K562 (cell line): ENCODE results near the gene TMEM61. TPM values are rescaled to one million over a fixed set of nuclear protein-coding genes. Genes with fewer than 3 reads are reported as not detected.

ENCODE experiments used
- ATAC-seq: fragments of 200-7000 bp; cut with Tn5 transposase; 3 replicates; pipeline ENCODE4 v1.9.1; 2020; ENCODE audit warnings: moderate library complexity
- BruUV-seq: library from RNA; stranded (reverse); fragments of 400-500 nt; replicated peaks from 2 replicates; lab custom pipeline; 2021; lab: Mats Ljungman, UMichigan
- CTCF ChIA-PET: fragments of 300-600 bp; formaldehyde crosslinking; extraction: SDS; loops from one replicate; lab custom pipeline; 2021; ENCODE audit warnings: low intra/inter-chr PET ratio; lab: Yijun Ruan, JAX
- POLR2A ChIA-PET: fragments of 300-600, 350-650 bp; sonication (Branson Sonifier 250); formaldehyde crosslinking; extraction: SDS; loops from one replicate; lab custom pipeline; 2021; ENCODE audit warnings: antibody characterized with exemption, inconsistent platforms; lab: Yijun Ruan, JAX
- DNase-seq, 4 experiments: peaks; one replicate each; pipeline versions ENCODE4 v3.0.0 to v3.0.0-alpha.2; 2011 to 2018; ENCODE audit warnings: low spot score in 3 of 4, mixed read lengths in 3 of 4; ENCODE audit errors: extremely low read depth in 1 of 4
- FAIRE-seq: peaks from 2 replicates; lab custom pipeline; 2011; peaks lifted over from hg19 to GRCh38; lab: Jason Lieb, UNC
- H2AFZ ChIP-seq: 2 replicates; pipeline ENCODE4 v1.6.0; 2011; ENCODE audit warnings: low read depth, low read length, control low read depth, inconsistent platforms
- H3K27ac ChIP-seq: fragments of 200-600 bp; 3 replicates; pipeline ENCODE4 v1.8.0; 2011; ENCODE audit warnings: low read depth, mild to moderate bottlenecking, control low read depth, inconsistent platforms, low read length, moderate library complexity, mixed read lengths; ENCODE audit errors: extremely low read depth
- H3K27me3 ChIP-seq, 2 experiments: fragments of 300-600 bp in 1 of 2; 2 replicates in 1 of 2; 3 replicates in 1 of 2; pipeline versions ENCODE4 v1.6.0 to v1.8.0; 2011; ENCODE audit warnings: inconsistent platforms in 2 of 2, low read length in 2 of 2, mild to moderate bottlenecking in 1 of 2, mixed read lengths in 1 of 2, moderate library complexity in 1 of 2; ENCODE audit not compliant: control insufficient read depth in 2 of 2, insufficient read depth in 2 of 2
- H3K36me3 ChIP-seq: fragments of 300-600 bp; 3 replicates; pipeline ENCODE4 v1.8.0; 2011; ENCODE audit warnings: mild to moderate bottlenecking, low read length, inconsistent platforms; ENCODE audit not compliant: control insufficient read depth, insufficient read depth
- H3K4me1 ChIP-seq, 2 experiments: fragments of 200-600 bp in 1 of 2; replicated peaks in 1 of 2; 2 replicates in 1 of 2; 3 replicates in 1 of 2; pipeline versions ENCODE4 v1.5.1 to v1.8.0; 2011; ENCODE audit warnings: inconsistent platforms in 2 of 2, low read length in 2 of 2, mild to moderate bottlenecking in 1 of 2, mixed read lengths in 1 of 2, moderate library complexity in 1 of 2; ENCODE audit not compliant: control insufficient read depth in 2 of 2, insufficient read depth in 2 of 2
- H3K4me2 ChIP-seq: 2 replicates; pipeline ENCODE4 v1.6.1; 2011; ENCODE audit warnings: low read length, control low read depth, inconsistent platforms, mixed read lengths; ENCODE audit not compliant: insufficient read depth
- H3K4me3 ChIP-seq: fragments of 200-600 bp; sonication (generic), shearing (Covaris generic); 2 replicates; pipeline ENCODE4 v1.5.1; 2016; ENCODE audit warnings: control low read depth, inconsistent platforms
- H3K79me2 ChIP-seq: fragments of 200-600 bp; 3 replicates; pipeline ENCODE4 v1.8.0; 2011; ENCODE audit warnings: low read length, inconsistent platforms; ENCODE audit not compliant: control insufficient read depth, insufficient read depth
- H3K9ac ChIP-seq, 2 experiments: 2 replicates each; pipeline versions ENCODE4 v1.6.0 to v1.6.1; 2011; ENCODE audit warnings: low read depth in 2 of 2, low read length in 2 of 2, control low read depth in 1 of 2, inconsistent platforms in 1 of 2, mild to moderate bottlenecking in 1 of 2, mixed read lengths in 1 of 2; ENCODE audit not compliant: insufficient read depth in 1 of 2
- H3K9me1 ChIP-seq: one replicate; pipeline ENCODE4 v1.6.0; 2011; ENCODE audit warnings: inconsistent platforms, mild to moderate bottlenecking, low read length, moderate library complexity; ENCODE audit not compliant: control insufficient read depth, insufficient read depth
- H3K9me3 ChIP-seq: replicated peaks from 2 replicates; pipeline ENCODE4 v1.5.1; 2011; ENCODE audit warnings: low read depth, low read length, inconsistent platforms; ENCODE audit not compliant: control insufficient read depth, insufficient read depth
- H4K20me1 ChIP-seq: replicated peaks from 2 replicates; pipeline ENCODE4 v1.6.1; 2011; ENCODE audit warnings: low read length, inconsistent platforms, mixed read lengths; ENCODE audit not compliant: control insufficient read depth, insufficient read depth
- C11orf30 ChIP-seq: fragments of 450-650 bp; IDR thresholded peaks from 2 replicates; pipeline ENCODE4 v1.6.1; 2016; ENCODE audit warnings: low read depth, mild to moderate bottlenecking
- EHMT2 ChIP-seq: fragments of 450-650 bp; IDR thresholded peaks from 2 replicates; pipeline ENCODE4 v1.6.1; 2018; ENCODE audit warnings: antibody characterized with exemption
- ETS2 ChIP-seq: IDR thresholded peaks from 2 replicates; pipeline ENCODE4 v1.6.1; 2016; ENCODE audit warnings: borderline replicate concordance, missing genetic modification characterization, mild to moderate bottlenecking, moderate library complexity, missing compliant biosample characterization; ENCODE audit not compliant: poor library complexity, severe bottlenecking
- KAT2B ChIP-seq: IDR thresholded peaks from one replicate; pipeline ENCODE4 v1.6.1; 2012; ENCODE audit warnings: low read depth, mild to moderate bottlenecking, control low read depth, inconsistent platforms, low read length, moderate library complexity
- MAFF ChIP-seq: IDR thresholded peaks from 2 replicates; pipeline ENCODE4 v1.6.1; 2012; ENCODE audit warnings: low read length, improper control_type of control experiment
- MAFK ChIP-seq: IDR thresholded peaks from 2 replicates; pipeline ENCODE4 v1.6.1; 2011; ENCODE audit warnings: low read length, improper control_type of control experiment
- NCOA2 ChIP-seq, 2 experiments: fragments of 450-650 bp; IDR thresholded peaks; 2 replicates each; pipeline ENCODE4 v1.6.1; 2018; ENCODE audit warnings: mild to moderate bottlenecking in 2 of 2, moderate library complexity in 1 of 2; ENCODE audit not compliant: partially characterized antibody in 2 of 2
- RAD21 ChIP-seq, 2 experiments: fragments of 250-450 bp in 1 of 2; fragments of 450-650 bp in 1 of 2; sonication (Bioruptor Pico) in 1 of 2; formaldehyde crosslinking in 1 of 2; IDR thresholded peaks in 1 of 2; conservative IDR thresholded peaks in 1 of 2; 2 replicates each; pipeline versions ENCODE4 v1.4.0 to v1.8.0; 2020 to 2022; ENCODE audit warnings: mild to moderate bottlenecking in 2 of 2, moderate library complexity in 1 of 2
- SUPT5H ChIP-seq: fragments of 450-650 bp; IDR thresholded peaks from 2 replicates; pipeline ENCODE4 v1.6.1; 2016
- ZNF239 ChIP-seq: fragments of 250-450 bp; sonication (Bioruptor Pico); IDR thresholded peaks from 2 replicates; pipeline ENCODE4 v1.4.0; 2020; ENCODE audit warnings: mild to moderate bottlenecking
- ZNF316 ChIP-seq: fragments of 450-650 bp; IDR thresholded peaks from 2 replicates; pipeline ENCODE4 v1.6.1; 2016
- ZNF444 ChIP-seq: fragments of 250-450 bp; sonication (Bioruptor Pico); IDR thresholded peaks from 2 replicates; pipeline ENCODE4 v1.4.0; 2020; ENCODE audit warnings: mild to moderate bottlenecking, moderate library complexity
- WGBS: fragments of 100-300 bp; shearing (Covaris generic); methylation state at CpG from one replicate; pipeline ENCODE4 v1.1.6; 2016; ENCODE audit warnings: low coverage, mixed read lengths; ENCODE audit not compliant: insufficient coverage; ENCODE audit errors: missing lambda C conversion rate; 5-methylcytosine and 5-hydroxymethylcytosine counted together
- in situ Hi-C: fragments of 300-500 bp; cut with MboI; formaldehyde crosslinking; loops from 4 replicates; pipeline ENCODE4 v1.15.0; 2018; ENCODE audit warnings: inconsistent platforms, mixed read lengths
- intact Hi-C: fragments of 100-400 bp; cut with micrococcal nuclease; formaldehyde crosslinking; loops from 2 replicates; pipeline ENCODE4 v1.14.2; 2022
- polyA plus RNA-seq, 8 experiments: library from polyadenylated mRNA; depleted of rRNA in 4 of 8; stranded (reverse) in 5 of 8; unstranded in 3 of 8; fragments of >200 nt; fragmentation: Nextera tagmentation in 2 of 8; fragmentation: Illumina TruSeq in 1 of 8; extraction: Ambion mirVana in 2 of 8; extraction: Trizol in 1 of 8; gene quantifications; 2 replicates each; pipeline versions ENCODE4 v1.2.1 to v1.2.3, GENCODE V29; 2011 to 2014; ENCODE audit warnings: inconsistent platforms in 1 of 8, missing spikeins in 1 of 8
- total RNA-seq, 7 experiments: library from RNA; depleted of rRNA in 6 of 7; stranded (reverse); fragments of >200 nt in 6 of 7; fragmentation: Illumina TruSeq in 2 of 7; extraction: Trizol in 2 of 7; gene quantifications; 2 replicates each; pipeline versions ENCODE4 v1.2.1 to v1.2.3, GENCODE V29; 2011 to 2021; ENCODE audit warnings: low replicate concordance in 1 of 7
- TF ChIP-seq, protein P1 (sequence below): conservative IDR thresholded peaks from 2 replicates; pipeline ENCODE4 v1.6.1; 2011; ENCODE audit warnings: low read depth, mild to moderate bottlenecking, low read length; ENCODE audit not compliant: control insufficient read depth

TMEM61 gene
- total and polyA plus RNA-seq, 9 of the 15 experiments (the other 6 are each of a cell fraction or from before 2014, with no cell fraction given) = not detected

DNA sequence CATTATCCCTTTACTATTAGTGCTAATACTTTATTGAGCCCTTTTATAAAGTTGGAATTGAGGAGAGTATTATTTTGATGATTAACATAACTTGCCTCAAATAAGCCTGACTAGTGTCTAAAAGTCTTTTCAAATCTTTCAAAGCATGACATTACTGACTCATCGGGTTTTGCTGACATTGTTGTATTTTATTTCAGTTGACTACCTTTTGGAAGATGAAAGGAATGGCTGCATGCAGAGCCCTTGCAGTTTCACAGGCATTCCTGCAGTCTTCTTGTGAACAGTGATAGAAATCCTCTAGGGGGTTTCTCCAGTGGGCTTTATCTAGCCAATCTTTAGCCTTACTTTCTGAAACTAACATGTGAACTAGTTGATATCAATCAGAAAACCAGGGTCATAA lies 43.0 kb upstream of the TMEM61 start:
- TF ChIP-seq RAD21 (CRISPR knock-in tag; conservative IDR thresholded peaks at IDR 0.05 in 1 of 2, IDR thresholded peaks at IDR 0.05 in 1 of 2) (no peak), ZNF316 (peak; percentile 55), MAFK (peak; percentile 26; the same call in 1 of the 2 replicates), C11orf30 (0 out of 2 replicates have a peak, but pooled peaks have one; percentile 22), ZNF444 (no peak), ETS2 (tag) (no peak), SUPT5H (no peak), ZNF239 (no peak), KAT2B (no peak), EHMT2 (no peak), NCOA2 (IDR thresholded peaks at IDR 0.05; ENCODE audit: partially characterized antibody in 2 of 2) (no peak), MAFF (peak; percentile 50)
- TF ChIP-seq, protein P1, sequence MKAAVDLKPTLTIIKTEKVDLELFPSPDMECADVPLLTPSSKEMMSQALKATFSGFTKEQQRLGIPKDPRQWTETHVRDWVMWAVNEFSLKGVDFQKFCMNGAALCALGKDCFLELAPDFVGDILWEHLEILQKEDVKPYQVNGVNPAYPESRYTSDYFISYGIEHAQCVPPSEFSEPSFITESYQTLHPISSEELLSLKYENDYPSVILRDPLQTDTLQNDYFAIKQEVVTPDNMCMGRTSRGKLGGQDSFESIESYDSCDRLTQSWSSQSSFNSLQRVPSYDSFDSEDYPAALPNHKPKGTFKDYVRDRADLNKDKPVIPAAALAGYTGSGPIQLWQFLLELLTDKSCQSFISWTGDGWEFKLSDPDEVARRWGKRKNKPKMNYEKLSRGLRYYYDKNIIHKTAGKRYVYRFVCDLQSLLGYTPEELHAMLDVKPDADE = no peak
- FAIRE-seq = no peak
- in situ Hi-C loops = no loop called here

More for the DNA sequence above, 43.0 kb upstream of the TMEM61 start:
- Histone ChIP-seq H3K4me2 (no peak overlapping the region), H3K79me2 (no peaks in the 10 kb centered on the region), H3K36me3 (no peaks in the 10 kb centered on the region), H3K4me3 (no peak overlapping the region), H3K9me1 (no peaks in the 10 kb centered on the region), H3K9ac (no peak overlapping the region), H3K4me1 (no peaks in the 10 kb centered on the region), H3K9me3 (0 out of 2 replicates have a peak, but pooled peaks cover 2% of the 10 kb centered on the region), H4K20me1 (no peaks in the 10 kb centered on the region), H3K27me3 (peaks cover 0 to 3% of the 10 kb centered on the region in 2 experiments; a peak in 1 of 5 replicates), H3K27ac (no peak overlapping the region), H2AFZ (no peak overlapping the region)
- 0% methylated on average over 1 of the region's 1 CpG for WGBS
- BruUV-seq = no TSS peak
- intact Hi-C loops = no loop called here
- POLR2A ChIA-PET = interaction anchor here (0.6 kb wide), 1 partner anchor 10 kb away, joined by 3 read pairs; no protein-coding TSS in a partner anchor
- CTCF ChIA-PET = interaction anchor here (0.8 kb wide), 1 partner anchor 13 kb away, joined by 3 read pairs; no protein-coding TSS in a partner anchor
- DNase-seq (no peak), ATAC-seq (no peak)
